ENCODE data around the gene SIL1.

DNA sequence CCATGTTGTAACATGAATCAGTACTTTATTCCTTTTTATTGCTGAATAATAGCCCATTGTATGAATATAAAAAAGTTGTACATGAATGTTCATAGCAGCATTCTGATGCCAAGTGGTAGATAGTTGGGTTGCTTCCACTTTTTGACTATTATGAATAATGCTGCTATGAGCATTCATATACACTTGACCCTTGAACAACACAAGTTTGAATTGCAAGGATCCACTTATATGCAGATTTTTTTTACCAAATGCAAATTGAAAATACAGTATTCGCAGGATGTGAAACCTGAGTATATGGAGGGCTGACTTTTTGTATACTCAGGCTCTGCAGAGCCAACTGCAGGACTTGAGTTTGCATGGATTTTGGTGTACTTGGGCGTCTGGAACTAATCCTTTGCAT lies 14.7 kb upstream of the SIL1 start:
- TF ChIP-seq EZH2 (IDR thresholded peaks at IDR 0.05; ENCODE audit: low read length), result no peak
- TF ChIP-seq, protein P1, sequence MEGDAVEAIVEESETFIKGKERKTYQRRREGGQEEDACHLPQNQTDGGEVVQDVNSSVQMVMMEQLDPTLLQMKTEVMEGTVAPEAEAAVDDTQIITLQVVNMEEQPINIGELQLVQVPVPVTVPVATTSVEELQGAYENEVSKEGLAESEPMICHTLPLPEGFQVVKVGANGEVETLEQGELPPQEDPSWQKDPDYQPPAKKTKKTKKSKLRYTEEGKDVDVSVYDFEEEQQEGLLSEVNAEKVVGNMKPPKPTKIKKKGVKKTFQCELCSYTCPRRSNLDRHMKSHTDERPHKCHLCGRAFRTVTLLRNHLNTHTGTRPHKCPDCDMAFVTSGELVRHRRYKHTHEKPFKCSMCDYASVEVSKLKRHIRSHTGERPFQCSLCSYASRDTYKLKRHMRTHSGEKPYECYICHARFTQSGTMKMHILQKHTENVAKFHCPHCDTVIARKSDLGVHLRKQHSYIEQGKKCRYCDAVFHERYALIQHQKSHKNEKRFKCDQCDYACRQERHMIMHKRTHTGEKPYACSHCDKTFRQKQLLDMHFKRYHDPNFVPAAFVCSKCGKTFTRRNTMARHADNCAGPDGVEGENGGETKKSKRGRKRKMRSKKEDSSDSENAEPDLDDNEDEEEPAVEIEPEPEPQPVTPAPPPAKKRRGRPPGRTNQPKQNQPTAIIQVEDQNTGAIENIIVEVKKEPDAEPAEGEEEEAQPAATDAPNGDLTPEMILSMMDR (optimal IDR thresholded peaks at IDR 0.05 in 1 of 3, IDR thresholded peaks at IDR 0.05 in 1 of 3, conservative IDR thresholded peaks at IDR 0.05 in 1 of 3; ENCODE audit: extremely low read depth in 1 of 3, insufficient read depth in 2 of 3, low read length in 3 of 3), result no peak
